HG03025 (cell line): Measurements from ENCODE around the gene RAE1.

Source experiments
- ATAC-seq: cut with Tn5 transposase; IDR thresholded peaks from one replicate; pipeline ENCODE4 v1.9.1; 2021; ENCODE audit warnings: mild to moderate bottlenecking, moderate library complexity; ENCODE audit not compliant: unreplicated experiment, low FRiP score

RAE1 gene

DNA sequence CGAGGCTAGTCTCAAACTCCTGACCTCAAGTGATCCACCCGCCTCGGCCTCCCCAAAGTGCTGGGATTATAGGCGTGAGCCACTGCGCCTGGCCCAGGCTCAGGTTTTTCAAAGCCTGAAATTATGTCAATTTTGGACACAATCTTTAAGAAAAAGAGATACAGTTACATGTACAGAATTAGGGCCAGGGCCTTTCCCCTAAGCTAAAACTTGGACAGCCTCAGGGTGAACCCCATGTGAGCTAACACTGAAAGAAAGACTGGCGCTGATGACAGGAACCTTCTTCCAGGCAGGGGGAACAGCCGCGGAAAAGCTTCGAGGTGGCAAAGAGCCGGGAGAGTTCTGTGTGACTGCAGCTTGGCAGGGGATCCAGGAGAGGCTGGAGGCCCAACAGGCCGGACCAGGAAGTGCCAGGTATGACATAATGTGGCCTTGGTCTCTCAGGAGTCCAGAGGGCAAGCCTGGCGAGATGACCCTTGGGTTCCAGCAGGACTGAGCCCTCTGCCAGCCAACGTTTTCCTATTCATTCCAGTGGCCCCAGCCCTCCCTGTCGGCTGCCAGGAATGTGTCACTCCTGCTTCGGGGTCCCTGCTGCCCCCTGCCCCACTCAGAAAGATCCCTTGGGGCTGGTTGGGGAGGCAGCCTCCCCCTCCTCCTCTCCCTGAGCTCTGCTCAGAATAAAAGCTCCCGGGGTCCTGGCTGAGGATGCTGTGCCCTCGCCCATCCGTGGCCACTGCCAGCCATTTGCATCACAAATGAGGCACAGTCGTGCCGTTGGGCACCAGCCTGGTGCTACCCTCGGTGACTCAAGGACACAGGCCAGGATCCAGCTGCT is 77.5 kb downstream of the RAE1 start:
- ATAC-seq, result no peak
